WERI-Rb-1 (cell line): ENCODE data around the gene RBM42.

Experiments
- DNase-seq: peaks from one replicate; pipeline ENCODE4 v3.0.0-alpha.2; 2020
- H3K27ac ChIP-seq: fragments of 250-450 bp; sonication (Bioruptor Pico); 2 replicates; pipeline ENCODE4 v1.5.1; 2020; ENCODE audit warnings: mild to moderate bottlenecking, moderate library complexity
- H3K27me3 ChIP-seq: fragments of 250-450 bp; sonication (Bioruptor Pico); 2 replicates; pipeline ENCODE4 v1.5.1; 2021; ENCODE audit warnings: mild to moderate bottlenecking, low read depth, moderate library complexity; ENCODE audit not compliant: insufficient read depth, severe bottlenecking
- H3K36me3 ChIP-seq: fragments of 250-450 bp; sonication (Bioruptor Pico); 2 replicates; pipeline ENCODE4 v1.5.1; 2020; ENCODE audit warnings: mild to moderate bottlenecking, moderate library complexity
- H3K4me3 ChIP-seq: 2 replicates; pipeline ENCODE4 v1.5.1; 2011; ENCODE audit warnings: low read depth, mild to moderate bottlenecking, control low read depth, low read length
- H3K9me3 ChIP-seq: fragments of 250-450 bp; sonication (Bioruptor Pico); 2 replicates; pipeline ENCODE4 v1.5.1; 2021; ENCODE audit warnings: mild to moderate bottlenecking, moderate library complexity; ENCODE audit not compliant: severe bottlenecking
- CTCF ChIP-seq: IDR thresholded peaks from 2 replicates; pipeline ENCODE4 v1.5.1; 2011; ENCODE audit warnings: low read depth, mild to moderate bottlenecking, control low read depth, inconsistent platforms, low read length

RBM42 gene

DNA sequence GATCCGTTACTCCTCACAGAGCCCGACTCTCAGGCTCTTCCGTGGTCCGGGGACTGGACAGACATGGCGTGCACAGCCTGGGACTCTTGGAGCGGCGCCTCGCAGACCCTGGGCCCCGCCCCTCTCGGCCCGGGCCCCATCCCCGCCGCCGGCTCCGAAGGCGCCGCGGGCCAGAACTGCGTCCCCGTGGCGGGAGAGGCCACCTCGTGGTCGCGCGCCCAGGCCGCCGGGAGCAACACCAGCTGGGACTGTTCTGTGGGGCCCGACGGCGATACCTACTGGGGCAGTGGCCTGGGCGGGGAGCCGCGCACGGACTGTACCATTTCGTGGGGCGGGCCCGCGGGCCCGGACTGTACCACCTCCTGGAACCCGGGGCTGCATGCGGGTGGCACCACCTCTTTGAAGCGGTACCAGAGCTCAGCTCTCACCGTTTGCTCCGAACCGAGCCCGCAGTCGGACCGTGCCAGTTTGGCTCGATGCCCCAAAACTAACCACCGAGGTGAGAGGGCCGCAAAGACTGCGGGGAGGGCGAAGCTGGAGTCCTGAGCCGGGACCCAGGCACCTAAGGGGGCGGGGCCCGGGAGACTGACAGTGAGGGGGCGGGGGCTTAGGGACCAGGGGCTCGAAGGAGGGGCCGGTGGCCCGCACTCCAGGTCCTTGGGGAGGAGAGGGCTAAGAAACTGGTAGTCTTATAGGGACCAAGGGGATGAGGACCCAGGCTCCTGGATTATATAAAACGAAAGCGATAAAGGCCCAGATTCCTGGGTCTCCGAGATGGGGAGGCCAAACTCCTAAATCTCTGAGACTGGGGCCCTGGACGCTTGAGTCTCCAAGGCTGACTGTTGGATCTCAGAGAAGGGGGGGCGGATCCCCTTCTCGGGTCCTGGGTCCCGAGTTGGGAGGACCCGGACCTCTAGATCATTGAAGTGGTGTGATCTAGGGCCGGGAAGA lies 14.7 kb downstream of the RBM42 start:
- DNase-seq, result peak; percentile 92
- Histone ChIP-seq H3K36me3 (peaks cover under 1% of the 10 kb centered on the region; the same call in 1 of the 2 replicates), H3K9me3 (no peaks in the 10 kb centered on the region), H3K27me3 (no peaks in the 10 kb centered on the region), H3K4me3 (peak overlapping the region; percentile 62), H3K27ac (peak overlapping the region; percentile 91)
- no peak for TF ChIP-seq CTCF

GRCh38 chr19:35644206-35644986 lies 15.6 kb downstream of the RBM42 start:
- H3K27ac ChIP-seq, result peak overlapping the region; percentile 91
- no peak for TF ChIP-seq CTCF
- H3K36me3 ChIP-seq, result no peaks in the 10 kb centered on the region
- H3K27me3 ChIP-seq, result no peaks in the 10 kb centered on the region
- peak overlapping the region; percentile 62 for H3K4me3 ChIP-seq
- no peaks in the 10 kb centered on the region for H3K9me3 ChIP-seq
- DNase-seq, result peak; percentile 93

GRCh38 chr19:35644987-35645679 lies 16.3 kb downstream of the RBM42 start:
- peak overlapping the region; percentile 62 for H3K4me3 ChIP-seq
- H3K27ac ChIP-seq, result peak overlapping the region; percentile 91
- no peaks in the 10 kb centered on the region for H3K9me3 ChIP-seq
- no peaks in the 10 kb centered on the region for H3K27me3 ChIP-seq
- H3K36me3 ChIP-seq, result peaks cover 7% of the 10 kb centered on the region
- DNase-seq, result peak; percentile 78
- no peak for TF ChIP-seq CTCF

GRCh38 chr19:35645680-35646511 lies 17.1 kb downstream of the RBM42 start:
- Histone ChIP-seq H3K27me3 (no peaks in the 10 kb centered on the region), H3K9me3 (no peaks in the 10 kb centered on the region), H3K4me3 (no peak overlapping the region), H3K27ac (peak overlapping the region; percentile 85), H3K36me3 (peaks cover 9% of the 10 kb centered on the region)
- no peak for DNase-seq
- TF ChIP-seq CTCF, result no peak
